ENCODE results near the gene TRIM65. TPM values are rescaled to one million over a fixed set of nuclear protein-coding genes. Genes with fewer than 3 reads are reported as not detected.
"Not testable (repeated sequence)": the region's sequence is repeated elsewhere in the genome, so short reads cannot be mapped to it uniquely, and the experiment has no call there.

TRIM65 gene
- total RNA-seq, 1 donor from 2014 or later: 10.2 TPM

GRCh38 chr17:75888484-75888883, 8.3 kb downstream of the TRIM65 start:
- no peak for DNase-seq
- TF ChIP-seq CTCF (IDR thresholded peaks at IDR 0.05; ENCODE audit: borderline replicate concordance): no peak
- intact Hi-C loops (cut with micrococcal nuclease): no loop called here
- Histone ChIP-seq H3K9me3 (replicated peaks) (no peaks in the 10 kb centered on the region), H3K4me1 (peaks cover 7% of the 10 kb centered on the region), H3K27me3 (ENCODE audit: low read depth) (no peaks in the 10 kb centered on the region), H3K36me3 (peaks cover 34% of the 10 kb centered on the region), H3K27ac (replicated peaks) (no peak overlapping the region), H3K4me3 (no peak overlapping the region)

GRCh38 chr17:75885860-75886259, 10.9 kb downstream of the TRIM65 start:
- intact Hi-C loops (cut with micrococcal nuclease); H3K9me3 ChIP-seq (replicated peaks); H3K4me3 ChIP-seq; DNase-seq; H3K27me3 ChIP-seq (ENCODE audit: low read depth); H3K27ac ChIP-seq (replicated peaks); H3K4me1 ChIP-seq: not testable (repeated sequence)
- peaks cover 18% of the 10 kb centered on the region for H3K36me3 ChIP-seq

- Histone ChIP-seq H3K4me3 (no peak overlapping the region), H3K27ac (replicated peaks) (no peak overlapping the region), H3K9me3 (replicated peaks) (no peaks in the 10 kb centered on the region), H3K27me3 (ENCODE audit: low read depth) (no peaks in the 10 kb centered on the region), H3K36me3 (peaks cover 14% of the 10 kb centered on the region), H3K4me1 (no peaks in the 10 kb centered on the region)
- intact Hi-C loops (cut with micrococcal nuclease): no loop called here
- TF ChIP-seq CTCF (IDR thresholded peaks at IDR 0.05; ENCODE audit: borderline replicate concordance): no peak
- DNase-seq: no peak
Measured at GRCh38 chr17:75885431-75885830, 11.3 kb downstream of the TRIM65 start.

- intact Hi-C loops (cut with micrococcal nuclease): no loop called here
- Histone ChIP-seq H3K27ac (replicated peaks) (no peak overlapping the region), H3K4me3 (no peak overlapping the region), H3K27me3 (ENCODE audit: low read depth) (no peaks in the 10 kb centered on the region), H3K9me3 (replicated peaks) (no peaks in the 10 kb centered on the region), H3K36me3 (no peaks in the 10 kb centered on the region), H3K4me1 (peaks cover 23% of the 10 kb centered on the region)
- no peak for DNase-seq
- no peak for TF ChIP-seq CTCF (IDR thresholded peaks at IDR 0.05; ENCODE audit: borderline replicate concordance)
Measured at GRCh38 chr17:75881678-75882454, 14.9 kb downstream of the TRIM65 start.

- TF ChIP-seq CTCF (IDR thresholded peaks at IDR 0.05; ENCODE audit: borderline replicate concordance): no peak
- Histone ChIP-seq H3K27ac (replicated peaks) (no peak overlapping the region), H3K27me3 (ENCODE audit: low read depth) (no peaks in the 10 kb centered on the region), H3K9me3 (replicated peaks) (no peaks in the 10 kb centered on the region), H3K4me3 (no peak overlapping the region), H3K36me3 (peaks cover 10% of the 10 kb centered on the region), H3K4me1 (peaks cover 39% of the 10 kb centered on the region)
- DNase-seq: no peak
- intact Hi-C loops (cut with micrococcal nuclease): no loop called here
Measured at GRCh38 chr17:75880266-75880665, 16.5 kb downstream of the TRIM65 start.

GRCh38 chr17:75878174-75878998, 18.4 kb downstream of the TRIM65 start, which contains the start of gene TRIM47:
TSS of gene TRIM47 (minus strand) at chr17:75878581. CDS start at chr17:75878548, 33 bp downstream.
- intact Hi-C loops (cut with micrococcal nuclease): no loop called here
- peak; percentile 29 for TF ChIP-seq CTCF (IDR thresholded peaks at IDR 0.05; ENCODE audit: borderline replicate concordance)
- Histone ChIP-seq H3K4me3 (peak within 1 kb of the TSS; percentile 86), H3K27ac (replicated peaks) (peak within 1 kb of the TSS; percentile 96), H3K27me3 (ENCODE audit: low read depth) (no peaks in the 10 kb centered on the region), H3K9me3 (replicated peaks) (no peaks in the 10 kb centered on the region), H3K4me1 (peaks cover 58% of the 10 kb centered on the region), H3K36me3 (peaks cover 28% of the 10 kb centered on the region)
- peak; percentile 80 for DNase-seq

Measured in left ventricle myocardium inferior (tissue), 1 donor.